SIG-M5 treated with dmso at 0.1 percent for 504 hours (cell line): ENCODE results near the gene LIMS2.

Experiments
- DNase-seq: peaks from one replicate; lab custom pipeline; 2025; ENCODE audit not compliant: unreplicated experiment; lab: John Stamatoyannopoulos, UW

LIMS2 gene

GRCh38 chr2:127608061-127609030 is 67.0 kb downstream of the LIMS2 start:
- DNase-seq = no peak

GRCh38 chr2:127607399-127607908 is 67.9 kb downstream of the LIMS2 start:
- DNase-seq = no peak

GRCh38 chr2:127606625-127607398 is 68.5 kb downstream of the LIMS2 start:
- DNase-seq = no peak

GRCh38 chr2:127605691-127606263 is 69.6 kb downstream of the LIMS2 start:
- no peak for DNase-seq

- DNase-seq = no peak
Measured at GRCh38 chr2:127604986-127605385, 70.3 kb downstream of the LIMS2 start.

- no peak for DNase-seq
Measured at GRCh38 chr2:127599211-127599610, 76.1 kb downstream of the LIMS2 start.

- no peak for DNase-seq
Measured at GRCh38 chr2:127598711-127599110, 76.6 kb downstream of the LIMS2 start.

- no peak for DNase-seq
Measured at GRCh38 chr2:127597984-127598380, 77.3 kb downstream of the LIMS2 start.

GRCh38 chr2:127597046-127597983 is 78.0 kb downstream of the LIMS2 start:
- no peak for DNase-seq

- DNase-seq = no peak
Measured at GRCh38 chr2:127596311-127597045, 78.9 kb downstream of the LIMS2 start.

GRCh38 chr2:127594116-127594591 is 81.2 kb downstream of the LIMS2 start:
- DNase-seq = no peak

- DNase-seq = no peak
Measured at GRCh38 chr2:127593228-127594115, 81.9 kb downstream of the LIMS2 start.

- DNase-seq = no peak
Measured at GRCh38 chr2:127592761-127593227, 82.5 kb downstream of the LIMS2 start.

GRCh38 chr2:127591221-127591923 is 84.0 kb downstream of the LIMS2 start:
- DNase-seq = peak; percentile 42

GRCh38 chr2:127590386-127591190 is 84.7 kb downstream of the LIMS2 start:
- DNase-seq = no peak

- no peak for DNase-seq
Measured at GRCh38 chr2:127589841-127590240, 85.5 kb downstream of the LIMS2 start.

- DNase-seq = no peak
Measured at GRCh38 chr2:127589358-127589757, 86.0 kb downstream of the LIMS2 start.
